AG04449 (cell line): ENCODE data around the gene CNTNAP2.

Experiments
- CTCF ChIA-PET: fragments of 350-600 bp; formaldehyde crosslinking; extraction: SDS; loops from one replicate; lab custom pipeline; 2021; ENCODE audit warnings: antibody characterized with exemption; lab: Yijun Ruan, JAX
- POLR2A ChIA-PET: fragments of 400-600, 350-600 bp; formaldehyde crosslinking; extraction: SDS; loops from one replicate; lab custom pipeline; 2020; ENCODE audit warnings: antibody characterized with exemption, inconsistent platforms; lab: Yijun Ruan, JAX
- DNase-seq: peaks from one replicate; pipeline ENCODE4 v3.0.0-alpha.2; 2010; ENCODE audit warnings: low read depth, low spot score
- H3K4me3 ChIP-seq: 2 replicates; pipeline ENCODE4 v1.5.1; 2011; ENCODE audit warnings: low read depth, mild to moderate bottlenecking, control low read depth, low read length
- CTCF ChIP-seq: IDR thresholded peaks from one replicate; pipeline ENCODE4 v1.5.1; 2011; ENCODE audit warnings: mild to moderate bottlenecking, moderate library complexity, low read length, control low read depth, inconsistent platforms; ENCODE audit not compliant: insufficient read depth; ENCODE audit errors: missing control alignments

Gene CNTNAP2

GRCh38 chr7:147541261-147541660 is 1424.7 kb downstream of the CNTNAP2 start:
- H3K4me3 ChIP-seq, result no peak overlapping the region
- POLR2A ChIA-PET, result no interaction called here
- CTCF ChIA-PET, result no interaction called here
- no peak for TF ChIP-seq CTCF
- no peak for DNase-seq

GRCh38 chr7:147547252-147547897 is 1430.8 kb downstream of the CNTNAP2 start:
- POLR2A ChIA-PET, result no interaction called here
- CTCF ChIA-PET, result interaction anchor here (1.1 to 2.0 kb wide), 5 partner anchors 8 to 36 kb away, joined by 3 to 15 read pairs (median 3); no protein-coding TSS in a partner anchor
- no peak for DNase-seq
- no peak overlapping the region for H3K4me3 ChIP-seq
- peak; percentile 33 for TF ChIP-seq CTCF

DNA sequence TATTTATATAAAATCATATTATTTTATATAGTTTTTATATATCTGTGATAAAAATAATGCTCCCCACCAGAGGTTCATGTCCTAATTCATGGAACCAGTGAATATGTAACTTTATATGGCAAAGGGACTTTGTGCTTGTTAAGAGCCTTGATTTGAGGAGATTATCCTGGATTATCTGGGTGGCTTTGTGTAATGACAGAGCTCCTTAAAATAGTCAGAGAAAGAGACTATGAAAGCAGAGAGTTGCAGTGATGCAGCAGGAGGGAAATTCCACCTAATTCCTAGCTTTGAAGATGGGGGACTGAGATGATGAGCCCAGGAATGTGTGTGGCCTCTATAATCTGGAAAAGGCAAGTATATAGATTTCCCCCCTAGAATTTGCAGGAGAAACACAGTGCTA is 1439.7 kb downstream of the CNTNAP2 start:
- H3K4me3 ChIP-seq, result no peak overlapping the region
- no peak for TF ChIP-seq CTCF
- DNase-seq, result no peak
- ChIA-PET CTCF (interaction anchor here (2.9 kb wide), 1 partner anchor 9 kb away, joined by 7 read pairs; no protein-coding TSS in a partner anchor), POLR2A (no interaction called here)

DNA sequence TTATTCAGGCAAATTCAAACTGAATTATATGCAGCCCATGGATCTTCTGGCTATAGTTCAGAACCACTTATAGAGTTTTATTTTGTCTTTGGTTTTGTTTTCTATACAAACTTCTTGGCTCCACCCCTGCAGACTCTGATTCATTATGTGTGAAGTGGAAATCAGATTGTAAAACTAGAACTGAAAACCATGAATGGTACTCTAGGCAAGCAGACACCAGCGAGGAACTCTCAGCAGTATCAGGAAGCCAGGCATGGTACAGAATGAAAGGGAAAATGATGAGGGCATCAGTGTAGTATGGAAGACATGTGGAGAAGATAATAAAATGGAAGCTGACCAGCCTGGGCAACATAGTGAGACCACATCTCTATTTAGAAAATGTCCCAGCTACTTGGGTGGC is 1447.1 kb downstream of the CNTNAP2 start:
- DNase-seq, result no peak
- no peak overlapping the region for H3K4me3 ChIP-seq
- POLR2A ChIA-PET, result no interaction called here
- no peak for TF ChIP-seq CTCF
- CTCF ChIA-PET, result no interaction called here

DNA sequence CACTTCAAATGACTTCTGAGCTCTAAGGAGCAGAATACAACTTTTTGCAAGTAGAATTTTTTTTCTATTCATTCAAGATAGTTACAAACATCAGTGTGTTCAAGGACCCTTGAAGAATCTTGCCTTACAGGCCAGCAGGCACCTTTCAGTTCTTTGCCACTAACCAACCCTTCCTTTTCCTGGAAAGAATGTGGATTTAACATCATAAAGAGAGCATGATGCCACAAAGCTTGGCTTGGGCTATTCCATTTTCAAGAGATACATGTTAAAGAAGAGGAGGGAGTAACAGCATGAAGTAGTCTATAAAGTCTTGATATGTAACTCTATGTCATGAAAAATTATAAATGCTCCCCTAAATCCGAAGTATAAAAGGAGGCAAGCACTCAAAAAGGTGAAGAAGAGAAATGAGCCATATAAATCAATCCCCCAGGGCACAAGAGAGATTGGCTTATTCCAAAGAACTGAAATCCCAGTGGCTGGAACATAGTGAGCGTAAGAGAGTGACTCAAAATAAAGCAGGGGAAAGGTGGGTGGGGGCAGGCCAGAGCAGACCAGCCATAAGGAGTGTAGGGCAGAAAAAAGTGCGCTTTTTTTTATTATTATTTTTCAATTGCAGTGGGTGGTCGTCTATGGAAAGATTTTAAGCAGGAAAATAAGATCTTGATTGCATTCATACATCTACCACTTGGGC is 1448.3 kb downstream of the CNTNAP2 start:
- ChIA-PET POLR2A (no interaction called here), CTCF (interaction anchor here (1.0 kb wide), 1 partner anchor 18 kb away, joined by 3 read pairs; no protein-coding TSS in a partner anchor)
- no peak for TF ChIP-seq CTCF
- no peak for DNase-seq
- no peak overlapping the region for H3K4me3 ChIP-seq

DNA sequence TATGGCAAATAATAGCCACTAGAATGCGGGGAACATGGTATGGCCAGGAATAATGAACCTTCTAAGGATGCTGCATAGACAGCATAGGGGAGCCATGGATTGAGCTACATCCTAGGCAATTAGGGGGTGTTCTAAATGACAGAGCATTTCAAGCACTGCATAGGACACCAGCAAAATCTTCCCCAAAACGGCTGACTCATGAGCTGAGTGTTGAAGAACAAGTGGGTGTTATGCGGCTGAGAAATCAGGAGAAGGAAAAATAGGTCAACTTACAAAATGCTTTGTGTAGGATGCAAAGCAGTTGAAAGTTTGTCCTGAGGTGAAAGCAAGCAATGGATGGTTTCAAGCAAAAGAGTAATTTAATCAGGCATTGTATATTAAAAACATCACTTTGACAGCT is 1450.4 kb downstream of the CNTNAP2 start:
- ChIA-PET POLR2A (no interaction called here), CTCF (no interaction called here)
- H3K4me3 ChIP-seq, result no peak overlapping the region
- TF ChIP-seq CTCF, result no peak
- DNase-seq, result no peak
